Measurements from ENCODE around the gene EHBP1L1. TPM values are rescaled to one million over a fixed set of nuclear protein-coding genes. Genes with fewer than 3 reads are reported as not detected.

The EHBP1L1 gene
- total RNA-seq, 2 experiments from 2014 or later, result 59.7 to 71.6 TPM

GRCh38 chr11:65623852-65624616, 48.2 kb downstream of the EHBP1L1 start:
- BruUV-seq (replicated peaks), result no TSS peak

GRCh38 chr11:65624931-65625627, 49.2 kb downstream of the EHBP1L1 start:
- Histone ChIP-seq H3K79me2 (ENCODE audit: insufficient read depth, low read depth, low read length) (no peaks in the 10 kb centered on the region), H3K9me2 (ENCODE audit: insufficient read depth, low read length) (no peaks in the 10 kb centered on the region), H4K20me1 (ENCODE audit: insufficient read depth, low read length) (no peaks in the 10 kb centered on the region), H3K9me3 (ENCODE audit: low read length) (no peaks in the 10 kb centered on the region), H3K4me1 (ENCODE audit: insufficient read depth, low read length, poor library complexity, severe bottlenecking) (no peaks in the 10 kb centered on the region), H3K36me3 (ENCODE audit: insufficient read depth, low read length) (peaks cover 93% of the 10 kb centered on the region), H3K4me3 (ENCODE audit: low read depth, low read length, poor library complexity, severe bottlenecking) (no peak overlapping the region), H3K4me2 (ENCODE audit: low read length) (no peak overlapping the region), H3K27ac (ENCODE audit: low read depth, low read length, poor library complexity, severe bottlenecking) (no peak overlapping the region), H2AFZ (ENCODE audit: low read length) (no peak overlapping the region)
- ChIA-PET CTCF (ENCODE audit: unreplicated experiment) (no interaction called here), POLR2A (no interaction called here)
- BruUV-seq (replicated peaks), result no TSS peak
- no peak for TF ChIP-seq CTCF (conservative IDR thresholded peaks at IDR 0.05; ENCODE audit: low read length)
- no peak for TF ChIP-seq EZH2phosphoT487 (IDR thresholded peaks at IDR 0.05; ENCODE audit: borderline replicate concordance, low read depth, low read length)
- no peak for DNase-seq (ENCODE audit: low spot score)
- intact Hi-C loops (cut with micrococcal nuclease; ENCODE audit: unreplicated experiment), result loop anchor here (5.0 kb wide), 1 partner anchor 82 kb away; no protein-coding TSS in a partner anchor

More at GRCh38 chr11:65623852-65624616, 48.2 kb downstream of the EHBP1L1 start:
- no peak for TF ChIP-seq EZH2phosphoT487 (IDR thresholded peaks at IDR 0.05; ENCODE audit: borderline replicate concordance, low read depth, low read length)
- TF ChIP-seq CTCF (conservative IDR thresholded peaks at IDR 0.05; ENCODE audit: low read length), result no peak
- intact Hi-C loops (cut with micrococcal nuclease; ENCODE audit: unreplicated experiment), result no loop called here
- CTCF ChIA-PET (ENCODE audit: unreplicated experiment), result interaction anchor here (0.6 kb wide), 1 partner anchor 203 kb away, joined by 3 read pairs; no protein-coding TSS in a partner anchor
- H3K9me2 ChIP-seq (ENCODE audit: insufficient read depth, low read length), result no peaks in the 10 kb centered on the region
- H3K4me2 ChIP-seq (ENCODE audit: low read length), result no peak overlapping the region
- H3K36me3 ChIP-seq (ENCODE audit: insufficient read depth, low read length), result peaks cover 93% of the 10 kb centered on the region
- no peaks in the 10 kb centered on the region for H3K4me1 ChIP-seq (ENCODE audit: insufficient read depth, low read length, poor library complexity, severe bottlenecking)
- no peak overlapping the region for H3K4me3 ChIP-seq (ENCODE audit: low read depth, low read length, poor library complexity, severe bottlenecking)
- no peaks in the 10 kb centered on the region for H4K20me1 ChIP-seq (ENCODE audit: insufficient read depth, low read length)
- H3K9me3 ChIP-seq (ENCODE audit: low read length), result no peaks in the 10 kb centered on the region
- H3K27ac ChIP-seq (ENCODE audit: low read depth, low read length, poor library complexity, severe bottlenecking), result no peak overlapping the region
- H3K79me2 ChIP-seq (ENCODE audit: insufficient read depth, low read depth, low read length), result no peaks in the 10 kb centered on the region
- no peak for DNase-seq (ENCODE audit: low spot score)
- POLR2A ChIA-PET, result interaction anchor here (0.5 to 0.6 kb wide), 2 partner anchors 87 to 205 kb away, joined by 3 to 5 read pairs; no protein-coding TSS in a partner anchor
- H2AFZ ChIP-seq (ENCODE audit: low read length), result no peak overlapping the region

All from OCI-LY7 (cell line).